ENCODE results near the gene C4orf33. TPM values are rescaled to one million over a fixed set of nuclear protein-coding genes. Genes with fewer than 3 reads are reported as not detected.
A peak's percentile ranks its signal among the peaks of the same experiment; 100 is the strongest.

Gene C4orf33, protein sequence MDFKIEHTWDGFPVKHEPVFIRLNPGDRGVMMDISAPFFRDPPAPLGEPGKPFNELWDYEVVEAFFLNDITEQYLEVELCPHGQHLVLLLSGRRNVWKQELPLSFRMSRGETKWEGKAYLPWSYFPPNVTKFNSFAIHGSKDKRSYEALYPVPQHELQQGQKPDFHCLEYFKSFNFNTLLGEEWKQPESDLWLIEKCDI
- 7.9 and 17.0 TPM in 2 replicates for total RNA-seq (ENCODE audit: low replicate concordance)

DNA sequence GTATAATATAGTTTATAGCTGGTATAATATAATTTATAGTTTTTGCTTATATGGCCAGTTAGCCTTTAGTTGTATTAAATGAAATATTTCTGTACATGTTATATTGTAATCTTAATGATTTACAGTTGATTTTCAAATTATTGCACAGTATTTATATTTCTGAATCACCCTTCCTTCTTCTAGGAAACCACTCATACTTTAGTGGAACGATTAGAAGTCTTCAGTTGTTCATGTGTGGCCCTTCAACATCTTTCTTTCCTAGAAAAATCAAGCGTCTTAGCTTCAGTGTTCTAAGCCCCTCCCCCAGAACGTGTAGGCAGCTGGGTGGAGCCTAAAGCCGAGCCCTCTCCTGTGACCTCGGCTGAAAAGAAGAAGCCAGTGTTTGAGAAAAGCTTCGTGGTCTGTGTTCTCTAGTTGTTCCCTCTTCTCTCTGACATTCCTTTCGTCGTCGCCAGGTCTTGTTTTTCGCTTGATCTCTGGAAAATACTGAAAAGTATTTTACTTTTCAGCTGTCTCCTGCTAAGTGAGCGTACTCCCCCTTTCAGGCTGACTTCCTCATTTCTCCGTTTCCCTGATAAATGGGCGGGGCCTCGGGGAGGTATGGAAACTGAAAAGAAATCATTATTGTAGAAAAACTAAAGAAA, at the start of gene C4orf33:
TSS of gene C4orf33 (plus strand) at position 342 of the 644 bp plus-strand sequence. CDS start 6,459 bp downstream, outside the sequence.
- Mint-ChIP-seq H3K4me1 (peaks cover 15% of the 10 kb centered on the region), H3K27ac (peak within 1 kb of the TSS; percentile 23), H3K4me3 (peak within 1 kb of the TSS; percentile 92), H3K27me3 (ENCODE audit: insufficient read depth, low read depth) (no peaks in the 10 kb centered on the region), H3K9me3 (no peaks in the 10 kb centered on the region), H3K36me3 (no peaks in the 10 kb centered on the region)
- Histone ChIP-seq H4K20me1 (ENCODE audit: low read depth) (no peaks in the 10 kb centered on the region), H3K27me3 (no peaks in the 10 kb centered on the region), H2AFZ (replicated peaks) (peak within 1 kb of the TSS; percentile 86), H3K4me3 (peak within 1 kb of the TSS; percentile 57), H3K9me3 (ENCODE audit: low read depth) (no peaks in the 10 kb centered on the region), H3K79me2 (ENCODE audit: low read depth) (peaks cover 19% of the 10 kb centered on the region), H3K9ac (no peak within 1 kb of the TSS), H3K27ac (no peak within 1 kb of the TSS), H3F3A (ENCODE audit: low read depth) (peaks cover 14% of the 10 kb centered on the region), H3K4me1 (peaks cover 16% of the 10 kb centered on the region), H3K4me2 (peak within 1 kb of the TSS; percentile 68), H3K36me3 (no peaks in the 10 kb centered on the region)
- TF ChIP-seq EZH2phosphoT487 (IDR thresholded peaks at IDR 0.05) = no peak
- TF ChIP-seq EZH2 (IDR thresholded peaks at IDR 0.05) = no peak
- TF ChIP-seq, protein P1, sequence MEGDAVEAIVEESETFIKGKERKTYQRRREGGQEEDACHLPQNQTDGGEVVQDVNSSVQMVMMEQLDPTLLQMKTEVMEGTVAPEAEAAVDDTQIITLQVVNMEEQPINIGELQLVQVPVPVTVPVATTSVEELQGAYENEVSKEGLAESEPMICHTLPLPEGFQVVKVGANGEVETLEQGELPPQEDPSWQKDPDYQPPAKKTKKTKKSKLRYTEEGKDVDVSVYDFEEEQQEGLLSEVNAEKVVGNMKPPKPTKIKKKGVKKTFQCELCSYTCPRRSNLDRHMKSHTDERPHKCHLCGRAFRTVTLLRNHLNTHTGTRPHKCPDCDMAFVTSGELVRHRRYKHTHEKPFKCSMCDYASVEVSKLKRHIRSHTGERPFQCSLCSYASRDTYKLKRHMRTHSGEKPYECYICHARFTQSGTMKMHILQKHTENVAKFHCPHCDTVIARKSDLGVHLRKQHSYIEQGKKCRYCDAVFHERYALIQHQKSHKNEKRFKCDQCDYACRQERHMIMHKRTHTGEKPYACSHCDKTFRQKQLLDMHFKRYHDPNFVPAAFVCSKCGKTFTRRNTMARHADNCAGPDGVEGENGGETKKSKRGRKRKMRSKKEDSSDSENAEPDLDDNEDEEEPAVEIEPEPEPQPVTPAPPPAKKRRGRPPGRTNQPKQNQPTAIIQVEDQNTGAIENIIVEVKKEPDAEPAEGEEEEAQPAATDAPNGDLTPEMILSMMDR (IDR thresholded peaks at IDR 0.05) = no peak
- DNase-seq (ENCODE audit: low spot score) = peak; percentile 90

DNA sequence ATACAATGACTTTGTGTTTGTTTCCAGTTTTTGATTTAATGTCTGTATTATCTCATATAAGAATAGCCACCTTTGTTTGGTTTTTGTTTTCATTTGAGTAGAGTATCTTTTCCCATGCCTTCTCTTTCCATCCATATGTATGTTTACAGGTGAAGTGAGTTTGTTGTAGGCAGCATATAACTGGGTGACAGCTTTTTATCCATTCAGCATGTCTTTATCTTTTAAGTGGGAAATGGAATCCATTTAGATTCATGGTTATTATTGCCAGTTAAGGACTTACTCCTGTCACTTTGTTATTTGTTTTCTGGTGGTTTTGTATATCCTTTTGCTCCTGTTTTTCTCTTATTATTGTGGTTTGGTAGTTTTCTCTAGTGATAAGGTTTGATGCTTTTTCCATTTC, 36.9 kb upstream of the C4orf33 start:
- Mint-ChIP-seq H3K36me3 (peaks cover 53% of the 10 kb centered on the region), H3K27ac (no peak overlapping the region), H3K27me3 (ENCODE audit: insufficient read depth, low read depth) (peaks cover 3% of the 10 kb centered on the region), H3K9me3 (peaks cover 94% of the 10 kb centered on the region), H3K4me3 (no peak overlapping the region), H3K4me1 (no peaks in the 10 kb centered on the region)
- Histone ChIP-seq H3K4me3 (no peak overlapping the region), H4K20me1 (ENCODE audit: low read depth) (no peaks in the 10 kb centered on the region), H3F3A (ENCODE audit: low read depth) (no peaks in the 10 kb centered on the region), H3K27ac (no peak overlapping the region), H3K9ac (no peak overlapping the region), H3K9me3 (ENCODE audit: low read depth) (peaks cover 50% of the 10 kb centered on the region), H3K4me2 (no peak overlapping the region), H3K27me3 (no peaks in the 10 kb centered on the region), H2AFZ (replicated peaks) (no peak overlapping the region), H3K79me2 (ENCODE audit: low read depth) (no peaks in the 10 kb centered on the region), H3K4me1 (no peaks in the 10 kb centered on the region), H3K36me3 (peaks cover 12% of the 10 kb centered on the region)
- TF ChIP-seq, protein P1 (IDR thresholded peaks at IDR 0.05) = no peak
- TF ChIP-seq EZH2phosphoT487 (IDR thresholded peaks at IDR 0.05) (no peak), EZH2 (IDR thresholded peaks at IDR 0.05) (no peak)
- DNase-seq (ENCODE audit: low spot score) = no peak

DNA sequence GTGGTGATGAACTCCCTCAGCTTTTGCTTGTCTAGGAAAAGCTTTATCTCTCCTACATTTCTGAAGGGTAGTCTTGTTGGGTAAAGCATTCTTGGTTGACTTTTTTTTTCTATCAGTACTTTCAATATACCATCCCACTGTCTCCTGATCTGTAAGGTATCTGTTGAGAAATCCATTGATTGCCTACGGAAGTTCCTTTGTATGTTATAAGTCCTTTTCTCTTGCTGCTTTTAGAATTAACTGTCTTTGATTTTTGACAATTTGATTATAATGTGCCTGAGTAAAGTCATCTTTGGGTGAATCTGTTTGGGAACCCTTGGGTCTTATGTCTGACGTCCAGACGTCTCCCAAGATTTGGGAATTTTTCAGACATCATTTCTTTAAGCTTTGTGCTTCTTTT, 33.4 kb upstream of the C4orf33 start:
- Histone ChIP-seq H2AFZ (replicated peaks) (no peak overlapping the region), H3K9me3 (ENCODE audit: low read depth) (peaks cover 34% of the 10 kb centered on the region), H3F3A (ENCODE audit: low read depth) (no peaks in the 10 kb centered on the region), H3K4me1 (no peaks in the 10 kb centered on the region), H4K20me1 (ENCODE audit: low read depth) (no peaks in the 10 kb centered on the region), H3K79me2 (ENCODE audit: low read depth) (no peaks in the 10 kb centered on the region), H3K4me2 (no peak overlapping the region), H3K27me3 (no peaks in the 10 kb centered on the region), H3K4me3 (no peak overlapping the region), H3K27ac (no peak overlapping the region), H3K9ac (no peak overlapping the region), H3K36me3 (peaks cover 18% of the 10 kb centered on the region)
- Mint-ChIP-seq H3K4me1 (no peaks in the 10 kb centered on the region), H3K9me3 (peaks cover 64% of the 10 kb centered on the region), H3K36me3 (peaks cover 39% of the 10 kb centered on the region), H3K27ac (no peak overlapping the region), H3K27me3 (ENCODE audit: insufficient read depth, low read depth) (peaks cover 3% of the 10 kb centered on the region), H3K4me3 (no peak overlapping the region)
- no peak for TF ChIP-seq EZH2phosphoT487 (IDR thresholded peaks at IDR 0.05)
- no peak for TF ChIP-seq EZH2 (IDR thresholded peaks at IDR 0.05)
- TF ChIP-seq, protein P1 (IDR thresholded peaks at IDR 0.05) = no peak
- no peak for DNase-seq (ENCODE audit: low spot score)

Data from neural progenitor cell (in vitro differentiated cells).